Activated CD4-positive, alpha-beta T cell treated with anti-CD3 and anti-CD28 coated beads, Interleukin-2, amount 10 ng/mL, durations not matched to agents 24 days and 14 days (primary cell): ENCODE measurements around the gene LRRC63. TPM values are rescaled to one million over a fixed set of nuclear protein-coding genes. Genes with fewer than 3 reads are reported as not detected.

Experiments used
- DNase-seq: peaks from one replicate; pipeline ENCODE4 v3.0.0; 2022
- H3K27ac Mint-ChIP-seq: one replicate; pipeline ENCODE4 v1.8.0; 2022; ENCODE audit warnings: mild to moderate bottlenecking, mixed read lengths
- H3K27me3 Mint-ChIP-seq: one replicate; pipeline ENCODE4 v1.8.0; 2022; ENCODE audit warnings: mixed read lengths
- H3K36me3 Mint-ChIP-seq: one replicate; pipeline ENCODE4 v1.8.0; 2022; ENCODE audit warnings: low read depth, mild to moderate bottlenecking, mixed read lengths
- H3K4me1 Mint-ChIP-seq: one replicate; pipeline ENCODE4 v1.8.0; 2021; ENCODE audit warnings: mixed read lengths
- H3K4me3 Mint-ChIP-seq: one replicate; pipeline ENCODE4 v1.8.0; 2022; ENCODE audit warnings: mild to moderate bottlenecking, moderate library complexity, mixed read lengths
- H3K9me3 Mint-ChIP-seq: one replicate; pipeline ENCODE4 v1.8.0; 2021; ENCODE audit warnings: mixed read lengths
- intact Hi-C: fragments of 100-400 bp; cut with micrococcal nuclease; formaldehyde crosslinking; loops from one replicate; pipeline ENCODE4 v1.15.1; 2023
- total RNA-seq: library from RNA; stranded (reverse); gene quantifications from 2 replicates; pipeline ENCODE4 v1.2.3, GENCODE V29; 2022

LRRC63 gene
- total RNA-seq, 1 donor from 2014 or later = 0.26 TPM

DNA sequence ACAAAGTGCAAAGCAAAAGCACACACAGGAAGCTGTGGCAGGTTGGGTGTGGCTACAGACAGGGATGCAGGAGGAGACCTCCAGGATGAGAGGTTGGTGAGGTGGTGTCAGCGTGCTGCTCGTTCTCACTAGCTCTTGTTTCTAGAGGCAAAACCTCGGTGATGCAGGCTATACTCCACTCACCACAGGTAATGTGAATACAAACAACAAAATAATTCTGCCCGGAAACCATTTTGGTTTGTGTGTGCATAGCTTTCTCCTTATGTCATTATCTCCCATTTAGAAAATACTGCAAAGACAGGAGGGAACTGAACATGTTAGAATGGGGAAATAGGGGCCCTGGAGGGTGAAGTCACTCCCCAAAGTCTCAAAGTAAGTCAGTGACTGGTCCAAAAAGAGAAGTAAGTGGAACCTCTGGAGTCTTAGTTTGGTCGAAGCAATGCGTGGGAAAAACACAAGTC lies 39.2 kb upstream of the LRRC63 start:
- DNase-seq = peak; percentile 93
- intact Hi-C loops = no loop called here
- Mint-ChIP-seq H3K9me3 (no peaks in the 10 kb centered on the region), H3K4me1 (peaks cover 84% of the 10 kb centered on the region), H3K36me3 (peaks cover 67% of the 10 kb centered on the region), H3K27ac (peak overlapping the region; percentile 94), H3K4me3 (peak overlapping the region; percentile 82), H3K27me3 (no peaks in the 10 kb centered on the region)

GRCh38 chr13:46173656-46174055 lies 38.1 kb upstream of the LRRC63 start:
- DNase-seq = peak; percentile 82
- peak overlapping the region; percentile 82 for H3K4me3 Mint-ChIP-seq
- H3K27ac Mint-ChIP-seq = peak overlapping the region; percentile 94
- no peaks in the 10 kb centered on the region for H3K27me3 Mint-ChIP-seq
- peaks cover 70% of the 10 kb centered on the region for H3K36me3 Mint-ChIP-seq
- intact Hi-C loops = loop anchor here (1.0 kb wide), 2 partner anchors 8 to 9 kb away; partner anchors contain the start of gene LCP1
- H3K9me3 Mint-ChIP-seq = no peaks in the 10 kb centered on the region
- peaks cover 83% of the 10 kb centered on the region for H3K4me1 Mint-ChIP-seq

DNA sequence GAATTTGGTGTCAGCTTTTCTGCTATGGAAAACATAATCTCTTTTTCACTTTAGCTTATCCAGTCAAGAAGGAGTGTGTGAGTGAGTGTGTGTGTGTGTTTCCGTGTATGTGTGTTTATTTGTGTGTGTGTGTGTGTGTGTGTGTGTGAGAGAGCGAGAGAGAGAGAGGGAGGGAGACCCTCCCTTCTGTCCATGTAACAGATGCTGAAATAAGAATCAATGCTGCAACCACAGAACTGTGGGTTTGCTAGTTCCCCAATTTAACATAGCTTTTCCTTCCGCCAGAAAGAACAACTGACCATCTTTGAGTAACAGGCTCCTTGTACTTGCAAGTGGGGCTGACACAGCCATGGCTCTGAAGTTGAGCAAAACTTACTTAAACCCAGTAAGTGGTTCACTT lies 35.0 kb upstream of the LRRC63 start:
- H3K27ac Mint-ChIP-seq = peak overlapping the region; percentile 83
- peak overlapping the region; percentile 82 for H3K4me3 Mint-ChIP-seq
- peaks cover 1% of the 10 kb centered on the region for H3K27me3 Mint-ChIP-seq
- peaks cover 61% of the 10 kb centered on the region for H3K4me1 Mint-ChIP-seq
- intact Hi-C loops = no loop called here
- DNase-seq = no peak
- no peaks in the 10 kb centered on the region for H3K9me3 Mint-ChIP-seq
- H3K36me3 Mint-ChIP-seq = peaks cover 66% of the 10 kb centered on the region

- H3K4me3 Mint-ChIP-seq = peak overlapping the region; percentile 82
- no peaks in the 10 kb centered on the region for H3K9me3 Mint-ChIP-seq
- peaks cover 60% of the 10 kb centered on the region for H3K36me3 Mint-ChIP-seq
- peaks cover 1% of the 10 kb centered on the region for H3K27me3 Mint-ChIP-seq
- H3K4me1 Mint-ChIP-seq = peaks cover 60% of the 10 kb centered on the region
- intact Hi-C loops = loop anchor here (2.0 kb wide), 1 partner anchor 13 kb away; no protein-coding TSS in a partner anchor
- DNase-seq = no peak
- peak overlapping the region; percentile 83 for H3K27ac Mint-ChIP-seq
Observed at GRCh38 chr13:46178143-46178542, 33.6 kb upstream of the LRRC63 start.

DNA sequence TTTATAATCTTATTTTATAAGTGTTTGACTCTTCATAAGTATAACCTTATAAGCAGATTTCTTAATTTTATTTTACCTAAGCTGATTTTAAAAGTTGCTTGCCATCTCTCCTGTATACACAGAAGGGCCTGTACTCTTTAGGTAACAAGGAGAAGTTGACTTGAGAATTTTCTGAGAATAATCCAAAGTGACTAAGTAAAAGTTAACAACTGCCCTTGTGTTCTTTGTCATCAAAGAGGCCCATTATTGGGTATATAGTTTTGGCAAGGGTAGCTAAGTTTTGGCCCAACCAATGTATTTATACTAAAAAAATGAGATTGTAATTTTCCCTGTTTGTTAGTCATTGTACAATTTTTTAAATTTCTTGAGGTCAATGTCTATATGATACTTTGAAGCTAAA lies 32.9 kb upstream of the LRRC63 start:
- no peak for DNase-seq
- intact Hi-C loops = loop anchor here (1.0 to 2.0 kb wide), 2 partner anchors 14 to 19 kb away; no protein-coding TSS in a partner anchor
- Mint-ChIP-seq H3K4me3 (peak overlapping the region; percentile 94), H3K36me3 (peaks cover 54% of the 10 kb centered on the region), H3K27me3 (peaks cover 1% of the 10 kb centered on the region), H3K9me3 (no peaks in the 10 kb centered on the region), H3K27ac (peak overlapping the region; percentile 87), H3K4me1 (peaks cover 60% of the 10 kb centered on the region)

DNA sequence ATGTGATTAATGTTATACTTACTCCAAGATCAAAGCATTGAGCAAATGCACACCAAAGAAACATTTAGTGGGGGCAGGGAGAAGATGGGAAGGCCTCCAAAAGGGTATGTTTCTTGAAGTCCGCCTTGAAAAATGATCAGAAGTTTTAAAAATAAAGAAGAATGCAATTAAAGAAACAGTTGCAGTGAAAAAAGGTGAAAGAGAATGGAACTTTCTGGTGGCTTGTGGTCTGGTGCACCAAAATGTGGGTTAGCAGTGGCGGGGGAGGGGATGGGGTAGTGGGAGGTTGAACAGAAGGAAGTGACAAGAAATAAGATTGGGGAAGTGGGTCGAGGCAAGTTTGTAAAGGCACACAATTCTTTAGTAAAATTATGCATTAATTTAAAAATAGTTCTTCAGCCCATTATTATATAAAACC lies 32.2 kb upstream of the LRRC63 start:
- Mint-ChIP-seq H3K36me3 (peaks cover 51% of the 10 kb centered on the region), H3K4me3 (peak overlapping the region; percentile 94), H3K4me1 (peaks cover 64% of the 10 kb centered on the region), H3K27ac (peak overlapping the region; percentile 87), H3K27me3 (peaks cover 1% of the 10 kb centered on the region), H3K9me3 (no peaks in the 10 kb centered on the region)
- intact Hi-C loops = loop anchor here (1.0 to 2.0 kb wide), 2 partner anchors 15 to 19 kb away; no protein-coding TSS in a partner anchor
- DNase-seq = peak; percentile 93

GRCh38 chr13:46179969-46180763 lies 31.6 kb upstream of the LRRC63 start:
- no peak for DNase-seq
- Mint-ChIP-seq H3K4me3 (peak overlapping the region; percentile 94), H3K27me3 (peaks cover 1% of the 10 kb centered on the region), H3K36me3 (peaks cover 49% of the 10 kb centered on the region), H3K9me3 (no peaks in the 10 kb centered on the region), H3K27ac (peak overlapping the region; percentile 93), H3K4me1 (peaks cover 65% of the 10 kb centered on the region)
- intact Hi-C loops = loop anchor here (1.0 to 5.0 kb wide), 6 partner anchors 15 to 838 kb away; partner anchors contain the start of genes LRCH1 and TPT1

- Mint-ChIP-seq H3K27ac (peak overlapping the region; percentile 98), H3K4me3 (peak overlapping the region; percentile 94), H3K27me3 (peaks cover 1% of the 10 kb centered on the region), H3K36me3 (peaks cover 40% of the 10 kb centered on the region), H3K4me1 (peaks cover 61% of the 10 kb centered on the region), H3K9me3 (no peaks in the 10 kb centered on the region)
- intact Hi-C loops = loop anchor here (5.0 kb wide), 4 partner anchors 34 to 839 kb away; partner anchors contain the start of genes LRCH1 and TPT1
- no peak for DNase-seq
Observed at GRCh38 chr13:46181377-46181839, 30.3 kb upstream of the LRRC63 start.

GRCh38 chr13:46181840-46182490 lies 29.8 kb upstream of the LRRC63 start, which contains the start of gene LCP1:
TSS of gene LCP1 (minus strand) at chr13:46182177. CDS start at chr13:46159662, 22,515 bp downstream.
- peak; percentile 95 for DNase-seq
- peaks cover 1% of the 10 kb centered on the region for H3K27me3 Mint-ChIP-seq
- peak within 1 kb of the TSS; percentile 98 for H3K27ac Mint-ChIP-seq
- H3K36me3 Mint-ChIP-seq = peaks cover 35% of the 10 kb centered on the region
- H3K4me3 Mint-ChIP-seq = peak within 1 kb of the TSS; percentile 94
- intact Hi-C loops = loop anchor here (1.0 to 5.0 kb wide), 10 partner anchors 9 to 840 kb away; partner anchors contain the start of genes LRCH1, LRRC63, TPT1 and ZC3H13
- H3K4me1 Mint-ChIP-seq = peaks cover 55% of the 10 kb centered on the region
- no peaks in the 10 kb centered on the region for H3K9me3 Mint-ChIP-seq

GRCh38 chr13:46182491-46182877 lies 29.2 kb upstream of the LRRC63 start:
- peaks cover 1% of the 10 kb centered on the region for H3K27me3 Mint-ChIP-seq
- peak overlapping the region; percentile 94 for H3K4me3 Mint-ChIP-seq
- H3K36me3 Mint-ChIP-seq = peaks cover 30% of the 10 kb centered on the region
- peaks cover 54% of the 10 kb centered on the region for H3K4me1 Mint-ChIP-seq
- H3K27ac Mint-ChIP-seq = peak overlapping the region; percentile 98
- no peak for DNase-seq
- intact Hi-C loops = loop anchor here (1.0 to 5.0 kb wide), 10 partner anchors 9 to 840 kb away; partner anchors contain the start of genes LRCH1, LRRC63, TPT1 and ZC3H13
- H3K9me3 Mint-ChIP-seq = no peaks in the 10 kb centered on the region

DNA sequence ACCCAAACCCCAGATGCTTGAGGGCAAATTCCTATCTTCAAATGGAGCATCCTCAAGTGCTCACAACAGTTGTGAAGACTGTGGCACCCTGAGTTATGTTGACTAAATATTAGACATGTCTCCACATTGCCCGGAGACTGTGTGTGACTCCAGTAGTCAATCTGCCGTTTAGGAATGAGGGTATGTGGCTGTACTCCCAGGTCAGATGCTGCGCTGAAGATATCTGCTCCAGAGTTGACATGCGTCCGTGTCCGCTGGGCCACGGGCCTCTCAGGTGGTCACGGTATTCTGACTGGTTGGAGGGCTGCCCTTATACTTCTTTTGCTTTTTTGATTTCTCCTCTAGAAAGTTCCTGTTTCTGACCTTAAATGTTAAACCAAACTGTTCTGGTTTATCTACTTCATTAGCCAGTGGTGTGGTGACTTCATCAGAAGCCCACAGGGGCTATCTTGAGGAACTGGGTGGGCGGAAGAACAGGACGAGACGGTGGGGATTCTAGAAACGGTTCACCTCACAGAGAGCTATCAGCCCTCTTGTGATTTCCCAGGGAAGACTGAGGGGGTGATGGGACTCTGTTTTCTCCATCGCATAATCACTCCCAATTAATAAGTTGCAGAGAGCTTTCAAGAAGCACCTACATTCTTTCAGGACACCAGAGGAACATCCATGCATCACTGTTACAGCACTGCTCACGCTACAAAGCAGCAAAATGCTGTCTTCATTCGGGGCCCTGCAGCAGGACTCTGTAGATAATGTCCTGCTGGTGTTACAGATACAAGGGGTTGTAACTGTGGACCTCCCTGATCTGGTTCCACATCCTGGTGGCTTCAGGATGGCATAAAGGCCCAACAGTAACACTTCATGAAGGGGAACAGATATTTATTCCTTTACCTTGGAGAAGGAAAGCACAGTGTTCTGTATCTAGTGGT lies 28.4 kb upstream of the LRRC63 start:
- Mint-ChIP-seq H3K4me3 (peak overlapping the region; percentile 94), H3K9me3 (no peaks in the 10 kb centered on the region), H3K27ac (peak overlapping the region; percentile 98), H3K4me1 (peaks cover 46% of the 10 kb centered on the region), H3K36me3 (peaks cover 22% of the 10 kb centered on the region), H3K27me3 (peaks cover 1% of the 10 kb centered on the region)
- DNase-seq = peak; percentile 67
- intact Hi-C loops = loop anchor here (2.0 to 5.0 kb wide), 7 partner anchors 20 to 841 kb away; partner anchors contain the start of genes LRCH1, TPT1 and ZC3H13

GRCh38 chr13:46184277-46184699 lies 27.4 kb upstream of the LRRC63 start:
- Mint-ChIP-seq H3K27me3 (peaks cover 1% of the 10 kb centered on the region), H3K4me1 (peaks cover 43% of the 10 kb centered on the region), H3K27ac (peak overlapping the region; percentile 98), H3K9me3 (no peaks in the 10 kb centered on the region), H3K36me3 (peaks cover 18% of the 10 kb centered on the region), H3K4me3 (peak overlapping the region; percentile 94)
- DNase-seq = peak; percentile 92
- intact Hi-C loops = loop anchor here (1.0 to 5.0 kb wide), 5 partner anchors 24 to 842 kb away; partner anchors contain the start of genes LRCH1 and TPT1
